ENCODE measurements around the gene OR1Q1.
"Not testable (repeated sequence)": the region's sequence is repeated elsewhere in the genome, so short reads cannot be mapped to it uniquely, and the experiment has no call there.

The OR1Q1 gene

GRCh38 chr9:122614362-122614761 lies at the start of gene OR1Q1:
TSS of gene OR1Q1 (plus strand) at chr9:122614738. CDS start at chr9:122614738, 0 bp downstream.
- DNase-seq = no peak

GRCh38 chr9:122567901-122568300 lies 46.6 kb upstream of the OR1Q1 start:
- DNase-seq = no peak

- DNase-seq = no peak
Measured at GRCh38 chr9:122572456-122572855, 42.1 kb upstream of the OR1Q1 start.

- DNase-seq = no peak
Measured at GRCh38 chr9:122579874-122580273, 34.7 kb upstream of the OR1Q1 start.

- DNase-seq = no peak
Measured at GRCh38 chr9:122580360-122580759, 34.2 kb upstream of the OR1Q1 start.

GRCh38 chr9:122583284-122583683 lies 31.3 kb upstream of the OR1Q1 start, which contains the start of gene OR1L8:
TSS of gene OR1L8 (minus strand) at chr9:122583384. CDS start at chr9:122568477, 14,907 bp downstream.
- not testable (repeated sequence) for DNase-seq

GRCh38 chr9:122605691-122606090 lies 8.8 kb upstream of the OR1Q1 start:
- DNase-seq = no peak

GRCh38 chr9:122606587-122606986 lies 8.0 kb upstream of the OR1Q1 start:
- DNase-seq = no peak

- DNase-seq = no peak
Measured at GRCh38 chr9:122609804-122610203, 4.7 kb upstream of the OR1Q1 start.

- no peak for DNase-seq
Measured at GRCh38 chr9:122619996-122620395, 5.5 kb downstream of the OR1Q1 start.

- DNase-seq = no peak
Measured at GRCh38 chr9:122642226-122642625, 27.7 kb downstream of the OR1Q1 start.

- DNase-seq = no peak
Measured at GRCh38 chr9:122656378-122656777, 41.8 kb downstream of the OR1Q1 start.

- no peak for DNase-seq
Measured at GRCh38 chr9:122657527-122657926, 43.0 kb downstream of the OR1Q1 start, which contains the start of gene OR1B1. TSS of gene OR1B1 (minus strand) at chr9:122657627.

GRCh38 chr9:122661416-122661815 lies 46.9 kb downstream of the OR1Q1 start, which contains the start of gene OR1L1:
TSS of gene OR1L1 (plus strand) at chr9:122661716. CDS start at chr9:122661716, 0 bp downstream.
- no peak for DNase-seq
